GM23338 (cell line): ENCODE results near the gene ZBTB12.

Experiments
- CREB1 ChIP-seq: fragments of 250-450 bp; sonication (Bioruptor Pico); IDR thresholded peaks from 2 replicates; pipeline ENCODE4 v1.5.0; 2020; ENCODE audit warnings: low read depth, mild to moderate bottlenecking, moderate library complexity
- EZH2 ChIP-seq: fragments of 200-600 bp; sonication (generic); IDR thresholded peaks from one replicate; pipeline ENCODE4 v1.8.0; 2017; ENCODE audit warnings: antibody characterized with exemption, mild to moderate bottlenecking, low read depth; ENCODE audit not compliant: unreplicated experiment
- EZH2phosphoT487 ChIP-seq: fragments of 200-600 bp; sonication (generic); IDR thresholded peaks from one replicate; pipeline ENCODE4 v1.8.1; 2018; ENCODE audit warnings: antibody characterized with exemption; ENCODE audit not compliant: unreplicated experiment
- POLR2AphosphoS5 ChIP-seq: IDR thresholded peaks from 2 replicates; pipeline ENCODE4 v1.6.1; 2016; ENCODE audit warnings: antibody characterized with exemption, low read depth
- STAT1 ChIP-seq: IDR thresholded peaks from one replicate; pipeline ENCODE4 v1.6.1; 2016; ENCODE audit warnings: antibody characterized with exemption; ENCODE audit not compliant: unreplicated experiment
- TF ChIP-seq, protein P1 (sequence below), 2 experiments: fragments of 200-600 bp in 1 of 2; sonication (generic) in 1 of 2; conservative IDR thresholded peaks; 2 replicates each; pipeline versions ENCODE4 v1.5.1 to v1.6.1; 2016 to 2017; ENCODE audit warnings: antibody characterized with exemption in 2 of 2, low read depth in 2 of 2, mild to moderate bottlenecking in 2 of 2, moderate library complexity in 1 of 2

GRCh38 chr6:31908791-31909190 lies 6.9 kb upstream of the ZBTB12 start:
- TF ChIP-seq, protein P1, sequence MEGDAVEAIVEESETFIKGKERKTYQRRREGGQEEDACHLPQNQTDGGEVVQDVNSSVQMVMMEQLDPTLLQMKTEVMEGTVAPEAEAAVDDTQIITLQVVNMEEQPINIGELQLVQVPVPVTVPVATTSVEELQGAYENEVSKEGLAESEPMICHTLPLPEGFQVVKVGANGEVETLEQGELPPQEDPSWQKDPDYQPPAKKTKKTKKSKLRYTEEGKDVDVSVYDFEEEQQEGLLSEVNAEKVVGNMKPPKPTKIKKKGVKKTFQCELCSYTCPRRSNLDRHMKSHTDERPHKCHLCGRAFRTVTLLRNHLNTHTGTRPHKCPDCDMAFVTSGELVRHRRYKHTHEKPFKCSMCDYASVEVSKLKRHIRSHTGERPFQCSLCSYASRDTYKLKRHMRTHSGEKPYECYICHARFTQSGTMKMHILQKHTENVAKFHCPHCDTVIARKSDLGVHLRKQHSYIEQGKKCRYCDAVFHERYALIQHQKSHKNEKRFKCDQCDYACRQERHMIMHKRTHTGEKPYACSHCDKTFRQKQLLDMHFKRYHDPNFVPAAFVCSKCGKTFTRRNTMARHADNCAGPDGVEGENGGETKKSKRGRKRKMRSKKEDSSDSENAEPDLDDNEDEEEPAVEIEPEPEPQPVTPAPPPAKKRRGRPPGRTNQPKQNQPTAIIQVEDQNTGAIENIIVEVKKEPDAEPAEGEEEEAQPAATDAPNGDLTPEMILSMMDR (conservative IDR thresholded peaks at IDR 0.05; ENCODE audit: low read depth in 2 of 2): no peak
- TF ChIP-seq EZH2phosphoT487: no peak
- TF ChIP-seq CREB1 (CRISPR knock-in tag): no peak
- TF ChIP-seq POLR2AphosphoS5: no peak
- no peak for TF ChIP-seq EZH2
- TF ChIP-seq STAT1: no peak
